MCF 10A (cell line): Measurements from ENCODE around the gene PPP6R2. TPM values are rescaled to one million over a fixed set of nuclear protein-coding genes. Genes with fewer than 3 reads are reported as not detected.
"Not testable (repeated sequence)": the region's sequence is repeated elsewhere in the genome, so short reads cannot be mapped to it uniquely, and the experiment has no call there.

ENCODE experiments used
- BruUV-seq: library from RNA; stranded (reverse); fragments of 400-500 nt; replicated peaks from 2 replicates; lab custom pipeline; 2021; lab: Mats Ljungman, UMichigan
- CTCF ChIA-PET: fragments of 300-600 bp; sonication (Branson Sonifier 250); formaldehyde crosslinking; extraction: SDS; loops from one replicate; lab custom pipeline; 2021; ENCODE audit warnings: antibody characterized with exemption, inconsistent platforms; lab: Yijun Ruan, JAX
- POLR2A ChIA-PET: fragments of 300-600, 350-650 bp; sonication (Branson Sonifier 250); formaldehyde crosslinking; extraction: SDS; loops from one replicate; lab custom pipeline; 2020; ENCODE audit warnings: antibody characterized with exemption, inconsistent platforms; lab: Yijun Ruan, JAX
- DNase-seq: peaks from one replicate; pipeline ENCODE4 v3.0.0-alpha.2; 2018; ENCODE audit not compliant: unreplicated experiment
- H3K27ac Mint-ChIP-seq: one replicate; pipeline ENCODE4 v1.8.0; 2022; ENCODE audit warnings: mild to moderate bottlenecking, low read depth, mixed read lengths; ENCODE audit not compliant: unreplicated experiment
- H3K27me3 Mint-ChIP-seq: one replicate; pipeline ENCODE4 v1.8.0; 2022; ENCODE audit warnings: mixed read lengths; ENCODE audit not compliant: insufficient read depth, unreplicated experiment
- H3K36me3 Mint-ChIP-seq: one replicate; pipeline ENCODE4 v1.8.0; 2022; ENCODE audit warnings: mild to moderate bottlenecking, moderate library complexity, mixed read lengths; ENCODE audit not compliant: insufficient read depth, unreplicated experiment
- H3K4me1 Mint-ChIP-seq: one replicate; pipeline ENCODE4 v1.8.0; 2022; ENCODE audit warnings: mixed read lengths; ENCODE audit not compliant: insufficient read depth, unreplicated experiment
- H3K4me3 Mint-ChIP-seq: one replicate; pipeline ENCODE4 v1.8.0; 2022; ENCODE audit warnings: mild to moderate bottlenecking, moderate library complexity, mixed read lengths; ENCODE audit not compliant: unreplicated experiment
- H3K9me3 Mint-ChIP-seq: one replicate; pipeline ENCODE4 v1.8.0; 2022; ENCODE audit warnings: mixed read lengths; ENCODE audit not compliant: unreplicated experiment
- intact Hi-C: fragments of 100-400 bp; cut with micrococcal nuclease; formaldehyde crosslinking; loops from 2 replicates; pipeline ENCODE4 v1.14.1; 2022
- total RNA-seq: library from RNA; stranded (reverse); gene quantifications from 2 replicates; pipeline ENCODE4 v1.2.3, GENCODE V29; 2022
- TF ChIP-seq, protein P1 (sequence below): fragments of 200-600 bp; IDR thresholded peaks from one replicate; pipeline ENCODE4 v1.8.0; 2022; ENCODE audit warnings: antibody characterized with exemption, mild to moderate bottlenecking; ENCODE audit not compliant: unreplicated experiment

Gene PPP6R2
- total RNA-seq, 1 experiment from 2014 or later = 30.1 TPM

DNA sequence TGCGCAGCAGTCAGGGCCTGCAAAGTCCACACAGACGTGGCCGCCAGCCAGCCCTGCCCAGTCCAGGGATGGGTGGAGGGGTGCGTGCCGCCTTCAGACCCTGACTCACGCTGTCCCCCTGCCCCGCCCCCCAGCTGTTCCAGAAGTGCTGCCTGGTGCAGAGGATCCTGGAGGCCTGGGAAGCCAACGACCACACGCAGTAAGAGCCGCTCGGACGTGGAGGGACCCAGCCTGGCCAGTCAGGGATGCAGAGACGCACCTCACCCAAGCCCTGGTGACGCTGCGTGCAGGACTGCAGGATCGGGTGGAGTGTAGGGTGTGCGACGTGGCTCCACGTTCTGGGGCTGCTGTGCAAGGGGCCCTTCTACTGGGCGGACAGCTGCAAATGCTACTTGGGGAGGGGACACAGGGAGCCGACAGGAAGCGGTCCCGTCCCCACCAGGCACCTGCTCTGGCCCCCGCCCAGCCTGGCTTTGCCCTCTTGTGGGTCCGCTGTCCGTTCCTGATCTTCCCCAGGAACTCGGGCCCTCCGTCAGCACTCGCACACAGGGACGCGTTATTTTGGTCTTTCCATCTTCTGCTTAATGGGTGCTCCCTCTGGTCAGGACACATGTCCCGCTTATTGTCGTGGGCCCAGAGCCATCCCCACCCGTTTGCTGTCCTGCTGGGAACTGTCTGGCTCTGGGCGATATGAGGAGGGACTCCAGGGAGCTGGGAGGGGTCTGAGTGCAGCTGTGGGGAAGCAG is 89.2 kb downstream of the PPP6R2 start:
- no peak for DNase-seq
- Mint-ChIP-seq H3K27ac (no peak overlapping the region), H3K27me3 (no peaks in the 10 kb centered on the region), H3K9me3 (no peaks in the 10 kb centered on the region), H3K4me3 (no peak overlapping the region), H3K36me3 (peaks cover 68% of the 10 kb centered on the region), H3K4me1 (no peaks in the 10 kb centered on the region)
- TF ChIP-seq, protein P1, sequence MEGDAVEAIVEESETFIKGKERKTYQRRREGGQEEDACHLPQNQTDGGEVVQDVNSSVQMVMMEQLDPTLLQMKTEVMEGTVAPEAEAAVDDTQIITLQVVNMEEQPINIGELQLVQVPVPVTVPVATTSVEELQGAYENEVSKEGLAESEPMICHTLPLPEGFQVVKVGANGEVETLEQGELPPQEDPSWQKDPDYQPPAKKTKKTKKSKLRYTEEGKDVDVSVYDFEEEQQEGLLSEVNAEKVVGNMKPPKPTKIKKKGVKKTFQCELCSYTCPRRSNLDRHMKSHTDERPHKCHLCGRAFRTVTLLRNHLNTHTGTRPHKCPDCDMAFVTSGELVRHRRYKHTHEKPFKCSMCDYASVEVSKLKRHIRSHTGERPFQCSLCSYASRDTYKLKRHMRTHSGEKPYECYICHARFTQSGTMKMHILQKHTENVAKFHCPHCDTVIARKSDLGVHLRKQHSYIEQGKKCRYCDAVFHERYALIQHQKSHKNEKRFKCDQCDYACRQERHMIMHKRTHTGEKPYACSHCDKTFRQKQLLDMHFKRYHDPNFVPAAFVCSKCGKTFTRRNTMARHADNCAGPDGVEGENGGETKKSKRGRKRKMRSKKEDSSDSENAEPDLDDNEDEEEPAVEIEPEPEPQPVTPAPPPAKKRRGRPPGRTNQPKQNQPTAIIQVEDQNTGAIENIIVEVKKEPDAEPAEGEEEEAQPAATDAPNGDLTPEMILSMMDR = no peak
- BruUV-seq = no TSS peak
- intact Hi-C loops = no loop called here
- POLR2A ChIA-PET = no interaction called here
- CTCF ChIA-PET = no interaction called here

DNA sequence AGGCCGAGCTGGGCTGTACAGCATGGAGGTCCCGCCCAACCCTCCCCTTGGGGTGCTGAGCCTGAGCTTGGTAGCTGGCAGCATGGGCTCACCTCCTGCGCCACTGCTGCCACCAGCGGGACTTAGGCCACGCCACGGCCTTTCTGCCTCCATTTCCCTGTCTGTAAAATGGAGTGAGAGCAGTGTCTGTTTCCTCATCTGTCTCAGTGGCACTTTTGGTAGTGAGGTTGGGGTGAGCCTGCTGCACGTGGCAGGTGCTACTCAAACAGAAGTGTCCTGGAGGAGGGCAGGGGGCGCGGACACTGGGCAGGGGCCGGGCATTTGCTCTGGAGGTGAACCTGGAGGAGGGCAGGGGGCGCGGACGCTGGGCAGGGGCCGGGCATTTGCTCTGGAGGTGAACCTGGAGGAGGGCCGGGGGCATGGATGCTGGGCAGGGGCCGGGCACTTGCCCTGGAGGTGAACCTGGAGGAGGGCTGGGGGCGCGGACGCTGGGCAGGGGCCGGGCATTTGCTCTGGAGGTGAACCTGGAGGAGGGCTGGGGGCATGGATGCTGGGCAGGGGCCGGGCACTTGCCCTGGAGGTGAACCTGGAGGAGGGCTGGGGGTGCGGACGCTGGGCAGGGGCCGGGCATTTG is 89.9 kb downstream of the PPP6R2 start:
- intact Hi-C loops, POLR2A ChIA-PET, CTCF ChIA-PET, H3K9me3 Mint-ChIP-seq, DNase-seq, H3K4me3 Mint-ChIP-seq, H3K27ac Mint-ChIP-seq, H3K4me1 Mint-ChIP-seq, BruUV-seq, H3K27me3 Mint-ChIP-seq: not testable (repeated sequence)
- H3K36me3 Mint-ChIP-seq = peaks cover 61% of the 10 kb centered on the region

DNA sequence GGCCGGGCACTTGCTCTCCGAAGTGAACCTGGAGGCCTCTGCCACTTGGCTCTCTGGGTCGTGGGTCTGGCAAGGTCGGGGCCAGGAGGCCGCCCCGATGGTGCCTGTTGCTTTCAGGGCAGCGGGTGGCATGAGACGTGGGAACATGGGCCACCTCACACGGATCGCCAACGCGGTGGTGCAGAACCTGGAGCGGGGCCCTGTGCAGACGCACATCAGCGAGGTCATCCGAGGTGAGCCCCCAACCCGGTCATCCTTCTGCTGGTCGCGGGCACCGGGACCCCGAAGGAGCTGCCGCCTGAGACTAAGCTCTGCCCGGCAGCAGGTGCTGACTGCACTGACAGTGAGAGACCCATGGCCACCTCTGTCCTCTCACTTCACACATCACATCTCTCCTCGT is 91.7 kb downstream of the PPP6R2 start:
- CTCF ChIA-PET = interaction anchor here (0.9 kb wide), 1 partner anchor 183 kb away, joined by 3 read pairs; no protein-coding TSS in a partner anchor
- intact Hi-C loops = no loop called here
- POLR2A ChIA-PET = no interaction called here
- H3K27ac Mint-ChIP-seq = no peak overlapping the region
- DNase-seq = no peak
- no peaks in the 10 kb centered on the region for H3K9me3 Mint-ChIP-seq
- no TSS peak for BruUV-seq
- H3K4me1 Mint-ChIP-seq = no peaks in the 10 kb centered on the region
- no peak overlapping the region for H3K4me3 Mint-ChIP-seq
- TF ChIP-seq, protein P1 = no peak
- no peaks in the 10 kb centered on the region for H3K27me3 Mint-ChIP-seq
- H3K36me3 Mint-ChIP-seq = peaks cover 48% of the 10 kb centered on the region

DNA sequence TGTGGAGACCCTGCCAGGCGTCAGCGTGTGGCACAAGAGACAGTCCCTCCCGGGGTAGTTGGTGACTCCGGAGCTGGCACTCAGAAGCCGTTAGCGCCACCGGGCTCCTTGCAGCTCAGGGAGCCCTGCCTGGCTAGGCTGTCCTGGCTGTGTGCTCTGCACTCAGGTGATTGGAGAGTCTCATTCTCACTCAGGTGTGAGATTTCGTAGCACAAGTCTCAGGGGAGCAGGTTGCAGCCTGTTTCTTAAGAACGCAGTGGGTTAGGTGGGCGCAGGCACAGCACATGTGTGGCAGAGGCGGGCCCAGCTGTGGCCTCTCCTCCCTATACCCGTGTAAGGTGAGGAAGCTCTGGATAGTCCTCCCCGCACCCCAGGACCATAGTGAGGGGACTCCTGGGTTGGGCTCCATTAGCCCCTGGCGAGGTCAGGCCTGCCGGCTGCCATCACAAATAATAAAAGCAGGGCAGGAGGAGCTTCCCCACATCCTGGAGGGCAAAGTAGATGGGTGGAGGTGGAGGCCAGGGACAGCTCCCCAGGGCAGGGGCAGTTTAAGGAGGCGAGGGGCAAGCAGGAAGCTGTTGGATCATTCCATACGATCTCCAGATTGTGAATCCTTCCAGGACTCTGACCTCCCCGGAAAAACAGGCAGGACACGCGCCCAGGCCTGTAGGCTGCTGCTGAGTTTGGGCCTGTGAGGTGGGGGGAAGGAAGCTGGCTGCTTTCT is 92.3 kb downstream of the PPP6R2 start:
- intact Hi-C loops = no loop called here
- no peaks in the 10 kb centered on the region for H3K27me3 Mint-ChIP-seq
- BruUV-seq = no TSS peak
- peaks cover 48% of the 10 kb centered on the region for H3K36me3 Mint-ChIP-seq
- H3K9me3 Mint-ChIP-seq = no peaks in the 10 kb centered on the region
- ChIA-PET POLR2A (interaction anchor here (0.8 to 1.2 kb wide), 2 partner anchors 9 to 18 kb away, joined by 3 to 4 read pairs; no protein-coding TSS in a partner anchor), CTCF (interaction anchor here (0.6 to 1.0 kb wide), 3 partner anchors 42 to 184 kb away, joined by 3 read pairs; no protein-coding TSS in a partner anchor)
- DNase-seq = no peak
- no peaks in the 10 kb centered on the region for H3K4me1 Mint-ChIP-seq
- TF ChIP-seq, protein P1 = no peak
- H3K27ac Mint-ChIP-seq = no peak overlapping the region
- no peak overlapping the region for H3K4me3 Mint-ChIP-seq
